Measurements from ENCODE around the gene MDC1. TPM values are rescaled to one million over a fixed set of nuclear protein-coding genes. Genes with fewer than 3 reads are reported as not detected.
A peak's percentile ranks its signal among the peaks of the same experiment; 100 is the strongest.

The MDC1 gene
- total RNA-seq, 1 donor from 2014 or later, result 4.9 TPM

- DNase-seq (ENCODE audit: low read depth in 2 of 2), result peak in 1 of 2 donors; percentile 99
These were observed 31.1 kb upstream of the MDC1 start for GRCh38 chr6:30747902-30748769.

- DNase-seq (ENCODE audit: low read depth in 2 of 2), result peak in 1 of 2 donors; percentile 91
These were observed 30.2 kb upstream of the MDC1 start for GRCh38 chr6:30747300-30747687.

GRCh38 chr6:30744054-30744805, 27.1 kb upstream of the MDC1 start, which contains the start of gene IER3:
IER3 (minus strand) TSS chr6:30744547; CDS start chr6:30744518, 29 bp downstream.
- DNase-seq (ENCODE audit: low read depth in 2 of 2), result peak; percentile 95 to 98

GRCh38 chr6:30743099-30744053, 26.3 kb upstream of the MDC1 start:
- peak in 1 of 2 donors; percentile 31 for DNase-seq (ENCODE audit: low read depth in 2 of 2)

- DNase-seq (ENCODE audit: low read depth in 2 of 2), result peak; percentile 74 to 92
These were observed 25.4 kb upstream of the MDC1 start, which contains the start of gene FLOT1 for GRCh38 chr6:30742316-30743098. FLOT1 (minus strand) TSS chr6:30742687; CDS start chr6:30742189, 498 bp downstream.

- DNase-seq (ENCODE audit: low read depth in 2 of 2), result peak in 1 of 2 donors; percentile 84
These were observed 24.8 kb upstream of the MDC1 start for GRCh38 chr6:30741789-30742315.

GRCh38 chr6:30741063-30741779, 24.1 kb upstream of the MDC1 start:
- DNase-seq (ENCODE audit: low read depth in 2 of 2), result peak in 1 of 2 donors; percentile 57

GRCh38 chr6:30740540-30740870, 23.4 kb upstream of the MDC1 start:
- peak in 1 of 2 donors; percentile 32 for DNase-seq (ENCODE audit: low read depth in 2 of 2)

GRCh38 chr6:30738532-30738931, 21.5 kb upstream of the MDC1 start:
- no peak for DNase-seq (ENCODE audit: low read depth in 2 of 2)

GRCh38 chr6:30735668-30736314, 18.7 kb upstream of the MDC1 start:
- no peak for DNase-seq (ENCODE audit: low read depth in 2 of 2)

- no peak for DNase-seq (ENCODE audit: low read depth in 2 of 2)
These were observed 15.3 kb upstream of the MDC1 start for GRCh38 chr6:30732237-30732943.

GRCh38 chr6:30730601-30731435, 13.7 kb upstream of the MDC1 start:
- peak in 1 of 2 donors; percentile 86 for DNase-seq (ENCODE audit: low read depth in 2 of 2)

GRCh38 chr6:30727920-30728553, 11.0 kb upstream of the MDC1 start:
- peak in 1 of 2 donors; percentile 40 for DNase-seq (ENCODE audit: low read depth in 2 of 2)

GRCh38 chr6:30726506-30727413, 9.7 kb upstream of the MDC1 start:
- DNase-seq (ENCODE audit: low read depth in 2 of 2), result no peak

- peak in 1 of 2 donors; percentile 25 for DNase-seq (ENCODE audit: low read depth in 2 of 2)
These were observed 8.8 kb upstream of the MDC1 start for GRCh38 chr6:30725713-30726505.
